SK-MEL-5 (cell line): ENCODE data around the gene DYNC2LI1. TPM values are rescaled to one million over a fixed set of nuclear protein-coding genes. Genes with fewer than 3 reads are reported as not detected.
"Not testable (repeated sequence)": the region's sequence is repeated elsewhere in the genome, so short reads cannot be mapped to it uniquely, and the experiment has no call there.

Source experiments
- DNase-seq: peaks from one replicate; pipeline ENCODE4 v3.0.0-alpha.2; 2016; ENCODE audit warnings: low read depth, low spot score
- in situ Hi-C: cut with HindIII; loops from 2 replicates; pipeline ENCODE4 v1.10.0; 2016; ENCODE audit warnings: low sequenced_read_pairs, high pct_unique_total_duplicates, low pct_unique_long_range_greater_than_20kb
- polyA plus RNA-seq, 2 experiments: library from polyadenylated mRNA; depleted of rRNA; stranded (reverse); fragments of >200 nt; gene quantifications; 2 replicates each; pipeline ENCODE4 v1.2.3, GENCODE V29; 2015
- total RNA-seq: library from RNA; depleted of rRNA; stranded (reverse); fragments of >200 nt; shearing (Covaris generic); gene quantifications from 2 replicates; pipeline ENCODE4 v1.2.3, GENCODE V29; 2014; rRNA removed

Gene DYNC2LI1
- 61.7 and 75.9 TPM in 2 replicates for total RNA-seq
- polyA plus RNA-seq (2015; cell fraction: cytosol; rRNA removed) = 31.1 and 39.6 TPM in 2 replicates
- 68.5 and 72.8 TPM in 2 replicates for polyA plus RNA-seq (2015; cell fraction: nucleus; rRNA removed)

DNA sequence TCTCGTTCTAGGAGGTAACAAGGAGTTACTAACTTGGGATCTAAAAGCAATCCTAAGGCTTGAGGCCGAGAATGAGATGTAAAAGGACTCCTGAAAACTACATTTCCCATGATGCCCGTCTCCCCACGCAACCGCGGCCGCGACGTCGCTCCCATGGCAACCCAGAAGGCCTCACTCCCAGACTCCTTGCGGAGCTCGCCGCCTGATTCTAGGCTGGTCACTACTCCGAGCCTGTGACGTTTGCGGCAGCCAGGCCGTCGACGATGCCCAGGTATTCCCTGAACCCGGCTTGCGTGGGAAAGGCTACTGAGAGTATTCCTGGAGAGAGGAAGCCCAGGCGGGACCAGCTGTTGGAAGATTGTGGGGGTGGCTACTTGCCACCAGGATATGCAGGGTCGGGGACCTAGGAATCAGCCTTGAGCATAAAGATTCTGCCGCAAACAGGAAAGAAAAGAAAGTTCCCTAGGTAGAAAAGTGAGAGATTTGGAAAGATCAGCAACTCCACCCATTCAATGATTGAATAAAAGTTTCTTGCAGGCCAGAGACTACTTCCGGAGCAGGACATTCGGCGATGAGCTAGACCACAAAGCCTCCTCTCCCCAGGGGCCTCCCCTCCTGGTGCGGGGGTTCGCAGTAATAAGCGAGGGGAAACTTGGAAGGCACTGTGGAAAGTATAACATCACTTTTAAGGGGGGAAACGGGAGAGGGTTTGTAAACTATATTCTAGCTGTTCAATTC is at the start of gene DYNC2LI1:
TSS of gene DYNC2LI1 (plus strand) at position 164 of the 738 bp plus-strand sequence. CDS start at position 264, 100 bp downstream.
- DNase-seq = peak; percentile 98
- in situ Hi-C loops = no loop called here

DNA sequence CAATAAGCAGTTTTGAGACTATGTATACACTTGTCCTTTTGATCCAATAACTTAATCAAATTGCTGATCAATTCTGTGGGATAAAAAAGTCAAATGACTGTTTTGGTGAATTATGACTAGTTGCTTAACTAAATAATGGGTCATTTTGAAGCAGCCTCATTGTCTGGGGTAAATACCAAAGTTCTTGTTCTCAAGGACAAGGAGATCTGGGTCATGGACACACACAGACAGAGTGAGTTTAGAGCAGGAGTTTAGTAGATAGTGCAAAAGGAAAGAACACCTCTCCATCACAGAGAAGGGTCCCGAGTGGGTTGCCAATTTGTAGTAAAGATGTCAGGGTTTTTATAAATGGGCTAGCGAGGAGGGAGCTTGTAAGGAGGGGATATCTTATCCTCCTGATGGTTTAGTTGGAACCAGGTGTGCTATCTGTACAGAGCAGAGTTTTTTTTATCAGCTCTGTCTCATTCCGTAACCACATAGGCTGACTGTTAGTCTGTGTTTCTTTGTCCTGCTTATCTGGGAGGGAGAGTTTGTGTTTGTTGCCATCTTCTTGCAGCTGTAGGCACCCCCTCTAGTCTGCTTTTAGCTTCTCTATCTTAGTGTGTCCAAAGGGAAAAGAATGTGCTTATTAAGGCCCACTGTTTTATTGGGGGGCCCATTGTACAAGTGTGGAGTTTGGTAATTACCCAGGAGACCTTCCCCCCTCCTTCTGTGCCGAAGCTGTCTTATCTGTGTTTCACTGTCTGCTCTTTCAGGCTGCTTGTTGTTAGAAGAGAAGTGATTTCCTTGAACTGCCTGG is 48.9 kb upstream of the DYNC2LI1 start:
- in situ Hi-C loops = no loop called here
- DNase-seq = no peak

DNA sequence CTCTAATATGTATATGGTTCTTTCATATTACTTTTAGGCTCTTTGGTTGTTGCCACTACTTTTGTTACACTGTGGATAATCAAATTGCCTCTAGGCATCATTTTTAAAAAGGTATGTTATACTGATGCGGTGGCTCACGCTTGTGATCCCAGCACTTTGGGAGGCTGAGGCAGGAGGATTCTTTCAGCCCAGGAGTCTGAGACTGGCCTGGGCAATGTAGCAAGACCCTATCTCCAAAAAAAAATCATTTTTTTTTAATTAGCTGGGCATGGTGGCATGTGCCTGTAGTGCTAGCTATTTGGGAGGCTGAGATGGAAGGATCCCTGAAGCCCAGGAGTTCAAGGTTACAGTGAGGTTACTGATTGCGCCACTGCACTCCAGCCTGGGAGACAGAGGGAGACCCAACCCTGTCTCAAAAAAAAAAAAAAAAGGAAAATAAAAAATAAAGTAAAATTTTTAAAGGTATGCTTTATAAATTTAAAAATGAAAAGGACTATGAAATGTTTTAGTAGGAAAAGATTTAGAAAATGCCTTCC is 48.1 kb upstream of the DYNC2LI1 start:
- DNase-seq = no peak
- in situ Hi-C loops = no loop called here

DNA sequence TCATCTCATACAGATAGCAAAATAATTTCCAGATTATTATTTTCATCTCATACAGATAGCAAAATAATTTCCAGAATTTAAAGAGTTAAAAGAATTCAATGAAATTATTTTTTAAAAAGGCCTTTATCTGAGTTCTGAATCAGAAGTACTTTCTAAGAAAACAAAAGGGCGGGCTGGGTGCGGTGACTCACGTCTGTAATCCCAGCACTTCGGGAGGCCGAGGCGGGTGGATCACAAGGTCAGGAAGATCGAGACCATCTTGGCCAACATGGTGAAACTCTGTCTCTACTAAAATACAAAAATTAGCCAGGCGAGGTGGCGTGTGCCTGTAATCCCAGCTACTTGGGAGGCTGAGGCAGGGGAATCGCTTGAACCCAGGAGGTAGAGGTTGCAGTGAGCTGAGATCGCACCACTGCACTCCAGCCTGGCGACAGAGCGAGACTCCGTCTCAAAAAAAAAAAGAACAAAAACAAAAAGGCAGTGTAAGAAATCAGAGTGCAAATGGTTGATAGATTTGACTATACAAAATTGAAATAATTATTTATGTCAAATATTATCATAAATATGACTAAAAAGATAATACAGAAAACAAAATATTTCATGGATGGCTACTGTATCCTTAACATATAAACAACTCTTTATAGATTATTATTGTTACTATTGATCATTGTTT is 46.7 kb upstream of the DYNC2LI1 start:
- in situ Hi-C loops, DNase-seq: not testable (repeated sequence)

DNA sequence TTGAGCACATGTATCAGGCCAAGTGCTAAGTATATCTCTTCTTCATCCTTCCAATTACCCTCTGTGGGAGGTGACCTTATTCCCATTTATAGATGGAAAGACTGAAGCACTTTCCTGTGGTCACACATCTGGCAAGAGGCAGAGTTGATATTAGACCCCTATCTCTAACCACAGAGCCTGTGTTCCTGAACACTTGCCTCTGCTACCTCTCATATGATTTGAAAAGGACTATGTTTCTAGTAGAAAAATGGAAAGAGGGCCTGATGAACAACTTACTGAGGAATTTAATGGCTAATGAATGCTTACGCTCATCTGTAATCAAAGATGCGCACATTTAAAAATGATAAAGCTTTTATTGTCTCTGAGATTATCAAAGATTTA is 46.2 kb upstream of the DYNC2LI1 start:
- DNase-seq = no peak
- in situ Hi-C loops = no loop called here

DNA sequence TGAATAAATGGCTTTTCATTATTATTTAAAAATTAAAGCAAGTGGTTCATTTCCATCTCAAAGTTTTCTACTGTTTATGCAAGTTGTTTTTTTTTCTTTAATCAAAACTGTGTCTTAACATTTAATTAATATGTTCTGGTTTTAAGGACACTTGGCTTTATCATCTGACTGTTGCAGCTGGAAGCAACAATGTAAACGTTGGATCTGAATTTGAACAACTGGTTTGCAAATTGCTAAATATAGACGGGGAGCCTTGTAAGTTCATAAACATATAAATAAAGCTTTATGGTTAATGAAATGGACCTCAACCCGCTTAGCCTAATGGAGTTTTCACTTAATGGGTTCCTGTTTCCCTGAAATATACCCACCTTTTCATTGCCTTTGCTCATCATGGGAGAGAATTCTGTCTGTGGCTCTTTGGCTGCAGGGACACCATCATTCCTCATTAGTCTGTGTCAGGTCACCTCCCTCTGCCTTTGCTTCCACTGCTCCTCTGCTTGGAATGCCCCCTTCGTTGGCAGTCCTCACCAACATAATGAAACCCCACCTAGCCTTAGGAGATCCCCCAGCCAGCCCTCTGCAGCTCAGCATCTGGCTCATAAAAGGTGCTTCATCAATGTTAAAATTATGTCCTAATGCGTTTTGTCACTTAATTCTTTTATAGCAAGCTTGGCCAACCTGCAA is 44.2 kb upstream of the DYNC2LI1 start:
- no peak for DNase-seq
- in situ Hi-C loops = no loop called here

DNA sequence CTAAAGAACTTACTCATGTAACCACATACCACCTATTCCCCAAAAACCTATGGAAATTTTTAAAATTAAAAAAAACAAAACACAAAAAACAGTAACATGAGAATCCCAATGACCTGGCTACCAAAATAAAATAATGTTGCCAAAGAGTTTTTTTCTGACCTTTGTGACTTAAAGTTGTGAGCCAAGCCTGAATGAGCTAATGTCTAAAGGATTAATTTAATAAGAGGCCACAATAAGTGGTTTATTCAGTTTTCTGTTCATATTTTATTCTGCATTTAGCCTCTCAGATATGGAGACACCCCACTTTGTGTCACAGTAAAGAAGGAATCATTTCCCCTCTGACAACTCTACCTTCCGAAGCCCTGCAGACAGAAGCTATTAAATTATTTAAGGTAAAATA is 42.6 kb upstream of the DYNC2LI1 start:
- DNase-seq = no peak
- in situ Hi-C loops = no loop called here

DNA sequence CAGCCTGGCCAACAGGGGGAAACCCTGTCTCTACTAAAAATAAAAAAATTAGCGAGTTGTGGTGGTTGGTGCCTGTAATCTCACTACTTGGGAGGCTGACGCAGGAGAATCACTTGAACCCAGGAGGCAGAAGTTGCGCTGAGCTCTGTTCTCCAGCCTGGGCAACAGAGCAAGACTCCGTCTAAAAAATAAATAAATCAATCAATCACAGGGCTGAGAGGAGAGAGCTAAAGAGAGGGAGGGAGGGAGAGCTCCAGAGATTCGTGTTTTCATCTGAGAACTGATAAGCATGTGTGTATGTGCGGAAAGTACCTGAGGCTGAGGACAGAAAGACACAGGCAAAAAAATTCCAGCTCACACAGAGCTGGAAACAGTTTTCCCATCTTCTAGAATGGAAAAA is 37.2 kb upstream of the DYNC2LI1 start:
- no peak for DNase-seq

DNA sequence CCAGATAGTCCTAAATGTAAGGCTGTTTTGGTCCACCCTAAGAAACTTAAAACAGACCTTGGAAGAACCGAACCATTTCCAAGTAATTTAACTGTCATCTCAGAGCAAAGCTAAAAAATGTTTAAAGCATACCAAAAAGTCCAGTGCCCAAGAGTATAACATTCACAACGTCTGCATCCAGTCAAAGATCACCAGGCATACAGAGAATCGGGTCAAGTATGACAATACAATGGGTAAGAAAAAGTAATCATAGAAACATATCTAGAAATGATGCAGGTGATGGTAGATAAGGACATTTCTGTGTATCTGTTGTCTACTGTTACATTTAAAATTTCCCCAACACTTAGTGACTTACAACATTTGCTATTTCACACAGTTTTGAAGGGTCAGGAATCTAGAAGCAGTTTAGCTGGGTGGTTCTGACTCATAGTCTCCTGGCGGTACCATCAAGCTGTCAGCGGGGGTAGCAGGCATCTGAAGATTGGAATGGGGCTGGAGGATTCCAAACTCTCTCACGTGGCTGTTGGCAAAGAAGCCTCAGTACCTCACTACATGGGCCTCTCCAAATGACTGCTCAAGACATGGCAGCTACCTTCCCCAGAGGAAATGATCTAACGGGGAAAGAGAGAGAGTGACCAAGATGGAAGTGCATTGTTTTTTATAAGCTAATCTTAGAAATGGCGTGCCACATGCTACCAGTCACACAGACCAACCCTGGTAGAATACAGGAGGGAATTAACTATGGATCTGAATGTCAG is 36.6 kb upstream of the DYNC2LI1 start:
- DNase-seq = no peak
- in situ Hi-C loops = no loop called here

More for the DNA sequence above, 37.2 kb upstream of the DYNC2LI1 start:
- in situ Hi-C loops = no loop called here

DNA sequence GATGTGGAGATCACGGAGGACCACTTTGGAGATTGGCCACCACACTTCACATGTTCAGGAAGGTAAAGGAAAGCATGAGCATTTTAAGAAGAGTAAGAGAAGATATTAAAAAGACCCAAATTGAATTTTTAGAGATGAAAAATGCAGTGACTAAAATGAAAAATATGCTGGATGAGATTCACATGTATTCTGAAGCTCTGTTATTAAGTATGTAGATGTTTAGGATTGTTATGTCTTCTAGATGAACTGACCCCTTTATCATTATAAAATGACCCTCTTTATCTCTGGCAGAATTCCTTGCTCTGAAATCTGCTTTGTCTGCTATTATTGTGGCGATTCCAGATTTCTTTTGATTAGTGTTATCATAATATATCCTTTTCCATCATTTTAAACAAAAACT is 36.0 kb upstream of the DYNC2LI1 start:
- in situ Hi-C loops = no loop called here
- no peak for DNase-seq

DNA sequence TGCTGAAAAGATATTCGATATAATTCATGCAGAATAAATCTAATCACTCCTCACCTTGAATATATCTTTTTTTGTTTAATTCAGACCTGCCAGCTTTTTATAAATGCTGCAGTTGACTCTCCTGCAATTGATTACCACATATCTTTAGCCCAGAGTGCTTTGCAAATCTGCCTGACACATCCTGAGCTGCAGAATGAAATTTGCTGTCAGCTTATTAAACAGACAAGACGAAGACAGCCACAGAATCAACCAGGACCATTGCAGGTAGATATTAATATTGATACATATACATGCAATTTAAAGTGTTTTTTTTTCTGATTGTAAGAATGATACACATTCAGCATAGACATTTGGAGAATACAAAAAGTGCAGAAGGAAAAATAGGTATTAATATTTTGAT is 35.6 kb upstream of the DYNC2LI1 start:
- in situ Hi-C loops = no loop called here

DNA sequence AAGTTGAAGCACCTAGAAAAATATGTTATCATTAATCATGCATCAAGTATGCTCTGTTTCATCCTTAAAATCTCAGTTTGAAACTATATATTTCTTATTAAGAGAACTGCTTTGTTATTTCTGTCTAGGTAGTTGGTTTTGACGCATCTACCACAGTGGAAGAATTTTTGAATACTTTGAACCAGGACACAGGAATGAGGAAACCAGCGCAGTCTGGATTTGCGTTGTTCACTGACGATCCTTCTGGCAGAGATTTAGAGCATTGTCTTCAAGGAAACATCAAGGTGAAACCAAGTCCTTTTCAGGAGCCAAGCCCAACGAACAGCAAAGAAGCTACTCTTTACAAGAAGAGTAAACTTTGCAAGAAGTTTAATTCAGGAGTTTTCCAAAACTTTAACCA is 30.1 kb upstream of the DYNC2LI1 start:
- in situ Hi-C loops = no loop called here
- DNase-seq = no peak

More for the DNA sequence above, 35.6 kb upstream of the DYNC2LI1 start:
- no peak for DNase-seq

DNA sequence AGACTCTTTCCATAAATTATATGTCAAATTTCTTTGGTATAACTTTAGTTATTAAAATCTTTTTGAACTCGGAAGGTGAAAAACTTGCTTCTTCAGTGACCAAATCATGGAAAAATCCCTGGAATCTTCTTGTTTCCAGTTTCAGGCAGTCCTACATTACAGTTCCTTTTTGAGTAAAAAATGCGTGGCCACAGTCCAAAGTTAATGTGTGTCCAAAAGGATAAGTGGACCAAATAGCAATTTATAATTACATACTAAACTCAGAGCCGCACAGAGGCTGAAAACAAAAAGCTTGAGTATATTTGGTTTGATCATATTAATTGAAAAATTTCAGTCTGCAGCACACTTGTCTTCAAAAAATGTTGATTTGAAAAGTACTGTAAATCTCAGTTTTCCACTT is 28.4 kb upstream of the DYNC2LI1 start:
- in situ Hi-C loops = no loop called here
- no peak for DNase-seq

DNA sequence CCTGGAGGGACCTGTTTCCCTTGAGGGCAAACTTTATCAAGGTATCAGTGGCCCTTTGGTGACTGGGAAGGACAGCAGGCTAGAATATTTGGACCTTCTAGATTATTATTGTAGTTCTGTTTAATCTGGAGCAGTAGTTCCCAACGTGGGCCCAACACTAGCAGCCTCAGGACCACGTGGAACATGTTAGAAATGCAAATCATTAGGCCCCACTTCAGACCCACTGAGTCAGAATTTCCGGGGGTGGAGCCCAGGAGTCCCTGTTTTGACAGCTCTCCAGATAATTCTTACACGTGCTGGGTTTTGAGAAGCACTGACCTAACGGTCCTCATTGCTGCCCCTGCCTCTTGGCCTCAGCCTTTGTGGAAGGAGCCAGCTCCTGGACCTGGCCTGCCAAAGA is 25.5 kb upstream of the DYNC2LI1 start:
- in situ Hi-C loops = no loop called here
- DNase-seq = no peak

DNA sequence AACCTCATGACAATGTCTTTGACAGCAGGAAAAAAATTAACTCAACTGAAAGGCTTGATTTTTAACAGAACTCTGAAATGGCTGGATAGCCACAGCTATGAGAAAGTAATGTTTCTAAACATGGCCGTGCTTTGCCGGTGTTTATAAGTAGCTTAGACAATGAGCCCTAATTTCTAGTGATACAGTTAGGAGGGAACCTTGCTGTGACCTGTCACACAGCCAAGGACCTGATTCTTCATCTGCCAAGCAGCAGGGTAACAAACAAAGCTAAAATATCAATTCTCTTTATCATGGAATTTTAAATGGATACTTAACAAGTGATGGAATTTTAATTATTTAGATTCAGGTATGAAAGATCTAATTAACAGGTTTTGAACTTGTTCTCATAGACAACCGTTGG is 24.3 kb upstream of the DYNC2LI1 start:
- no peak for DNase-seq
- in situ Hi-C loops = no loop called here

DNA sequence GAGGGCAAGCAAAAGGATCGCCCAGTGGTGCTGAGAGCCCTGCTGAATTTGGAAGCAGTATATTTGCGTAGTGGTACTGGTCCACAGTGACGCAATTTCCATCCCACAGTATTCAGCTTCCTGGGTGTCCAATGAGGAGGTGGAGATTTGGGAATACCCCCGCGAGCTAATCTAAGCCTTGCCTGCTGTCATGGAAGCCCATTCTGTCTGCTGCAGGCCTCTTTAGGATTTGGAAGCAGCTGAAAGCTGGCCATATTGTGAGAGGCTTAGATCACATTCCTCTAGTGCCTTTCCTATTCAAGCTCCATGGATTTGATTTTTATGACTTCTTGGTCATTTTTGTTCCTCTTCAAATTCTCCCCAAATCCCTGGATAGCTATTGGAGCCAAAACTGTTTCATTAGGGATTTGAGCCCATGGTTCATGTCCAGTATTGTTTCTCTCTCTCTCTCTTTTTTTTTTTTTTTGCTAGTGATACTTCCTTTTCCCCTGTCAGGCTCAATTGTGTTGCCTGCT is 22.3 kb upstream of the DYNC2LI1 start:
- DNase-seq = no peak
- in situ Hi-C loops = no loop called here

DNA sequence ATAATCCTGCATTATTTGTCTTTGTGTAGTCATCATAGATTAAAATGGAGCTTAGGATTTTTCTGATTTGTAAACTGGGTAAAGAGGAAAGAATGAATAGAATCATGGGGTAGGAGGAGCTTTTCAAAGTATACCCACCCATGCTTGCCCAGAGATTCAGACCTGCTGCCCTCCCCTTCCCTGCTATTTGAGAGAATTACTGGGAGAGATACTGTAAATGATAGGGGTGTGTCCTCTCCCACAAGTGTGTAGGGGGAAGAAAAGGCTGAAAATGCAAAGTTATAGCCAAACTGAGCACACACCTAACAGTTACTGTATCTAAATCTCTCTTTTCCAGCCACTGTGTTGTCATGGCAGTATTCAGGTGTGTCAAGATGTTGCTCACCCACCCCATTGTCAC is 21.5 kb upstream of the DYNC2LI1 start:
- in situ Hi-C loops = no loop called here
- no peak for DNase-seq
